Stimulated activated CD8-positive, alpha-beta memory T cell treated with anti-CD3 and anti-CD28 coated beads, Interleukin-7, amount 100 ng/mL, for 1 hour (primary cell): Measurements from ENCODE around the gene SLC38A1.

Source experiments
- DNase-seq, 2 donors: peaks; one replicate each; pipeline ENCODE4 v3.0.0-alpha.2; 2020; ENCODE audit warnings: low read depth in 2 of 2

SLC38A1 gene

DNA sequence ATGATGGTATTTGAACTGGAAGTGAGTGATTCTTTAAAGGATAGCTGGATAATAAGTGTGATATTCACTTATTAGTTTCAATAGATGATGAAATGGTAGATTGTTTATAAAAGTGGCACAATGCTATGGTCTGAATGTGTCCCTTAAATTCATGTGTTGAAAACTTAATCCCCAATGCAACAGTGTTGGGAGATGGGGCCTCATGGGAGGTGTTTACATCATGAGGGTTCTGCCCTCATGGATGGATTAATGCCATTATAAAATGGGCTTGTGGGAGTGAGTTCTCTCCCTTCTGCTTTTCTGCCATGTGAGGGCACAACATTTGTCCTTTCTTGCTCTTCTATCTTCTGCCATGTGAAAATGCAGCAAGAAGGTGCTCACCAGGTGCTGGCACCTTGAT, 134.0 kb downstream of the SLC38A1 start:
- no peak for DNase-seq

DNA sequence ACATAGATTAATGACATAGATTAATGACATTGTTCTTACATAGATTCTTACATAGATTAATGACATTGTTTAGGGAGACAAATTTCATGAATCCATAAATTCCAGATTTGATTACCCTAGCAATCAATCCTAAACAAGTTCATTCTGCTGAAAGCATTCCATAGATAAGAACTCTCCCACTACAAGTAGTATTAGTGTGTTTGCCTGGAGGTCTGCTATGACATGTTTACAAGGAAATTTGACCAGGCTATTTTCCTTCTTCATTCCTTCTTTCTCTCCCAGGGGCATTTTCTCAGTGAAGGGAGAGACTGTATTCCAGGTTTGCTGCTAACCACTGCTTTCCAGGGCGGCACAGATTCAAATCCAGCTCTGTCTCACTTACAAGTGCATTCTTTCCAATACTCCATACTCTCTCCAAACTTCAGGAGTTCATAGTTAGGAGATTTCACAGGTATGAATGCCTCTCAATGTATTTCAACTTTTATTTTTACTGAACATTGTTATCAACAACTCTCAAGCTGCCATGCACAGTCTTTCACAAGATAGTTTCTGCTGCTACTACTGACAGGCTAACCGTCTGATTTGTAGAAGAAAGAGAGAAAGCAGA, 134.5 kb downstream of the SLC38A1 start:
- DNase-seq: no peak

DNA sequence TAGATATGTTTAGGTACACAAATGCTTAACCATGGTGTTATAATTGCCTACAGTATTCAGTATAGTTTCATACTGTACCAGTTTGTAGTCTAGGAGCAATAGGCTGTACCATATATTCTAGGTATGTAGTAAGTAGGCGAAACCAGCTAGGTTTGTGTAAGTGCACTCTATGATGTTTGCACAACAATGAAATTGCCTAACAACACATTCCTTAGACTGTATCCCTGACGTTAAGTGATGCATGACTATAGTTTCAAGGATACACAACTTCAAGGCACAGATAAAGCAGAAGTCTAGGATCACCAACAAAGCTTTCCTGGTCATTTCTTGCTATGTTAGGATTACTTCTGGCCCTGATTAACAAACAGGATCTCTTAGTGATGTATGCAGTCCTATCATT, 135.1 kb downstream of the SLC38A1 start:
- no peak for DNase-seq
